GM21717 (cell line): ENCODE results near the gene C7.
"Not testable (repeated sequence)": the region's sequence is repeated elsewhere in the genome, so short reads cannot be mapped to it uniquely, and the experiment has no call there.

Experiments used
- ATAC-seq: cut with Tn5 transposase; IDR thresholded peaks from one replicate; pipeline ENCODE4 v1.9.1; 2021; ENCODE audit warnings: mild to moderate bottlenecking, moderate library complexity; ENCODE audit not compliant: unreplicated experiment

Gene C7

DNA sequence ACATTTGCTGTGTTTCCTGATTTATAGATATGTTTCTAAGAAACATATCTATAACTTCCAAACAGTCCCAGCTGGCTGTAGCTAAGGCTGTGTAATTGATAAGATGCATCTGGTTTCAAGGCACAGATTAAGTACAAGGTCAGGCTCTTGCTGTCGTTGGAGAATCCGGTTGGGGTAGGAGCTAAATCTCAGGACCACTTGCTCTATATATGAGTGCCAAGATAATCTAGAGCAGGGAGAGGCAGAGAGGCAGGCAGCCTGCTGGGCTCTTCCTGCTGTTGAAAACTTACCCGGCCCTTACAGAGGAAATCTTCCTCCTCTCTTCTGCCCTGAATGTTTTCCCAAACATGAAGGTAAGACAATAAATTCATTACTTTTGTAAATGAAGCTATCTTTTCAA lies at the start of gene C7:
Gene C7 (plus strand): TSS at position 234 of the 400 bp plus-strand sequence. CDS start 114 bp downstream, at position 348.
- ATAC-seq = no peak

DNA sequence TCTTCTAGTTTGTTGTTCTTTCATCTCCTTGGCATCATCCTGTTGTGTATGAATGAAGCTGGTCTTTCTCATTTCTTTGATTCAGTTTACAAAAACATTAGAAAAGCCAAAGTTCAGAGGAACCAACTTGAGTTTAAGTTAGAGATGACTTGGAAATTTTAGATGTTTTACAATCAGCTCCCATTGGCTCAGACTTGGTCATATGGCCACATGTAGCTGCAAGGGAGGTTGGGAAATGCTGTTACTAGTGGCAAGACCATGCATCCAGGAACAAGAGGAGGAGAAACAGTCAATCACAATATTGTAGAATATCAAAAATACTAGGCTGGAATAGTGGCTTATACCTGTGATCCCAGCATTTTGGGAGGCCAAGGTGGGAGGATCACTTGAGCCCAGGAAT lies 48.6 kb upstream of the C7 start:
- ATAC-seq = no peak

DNA sequence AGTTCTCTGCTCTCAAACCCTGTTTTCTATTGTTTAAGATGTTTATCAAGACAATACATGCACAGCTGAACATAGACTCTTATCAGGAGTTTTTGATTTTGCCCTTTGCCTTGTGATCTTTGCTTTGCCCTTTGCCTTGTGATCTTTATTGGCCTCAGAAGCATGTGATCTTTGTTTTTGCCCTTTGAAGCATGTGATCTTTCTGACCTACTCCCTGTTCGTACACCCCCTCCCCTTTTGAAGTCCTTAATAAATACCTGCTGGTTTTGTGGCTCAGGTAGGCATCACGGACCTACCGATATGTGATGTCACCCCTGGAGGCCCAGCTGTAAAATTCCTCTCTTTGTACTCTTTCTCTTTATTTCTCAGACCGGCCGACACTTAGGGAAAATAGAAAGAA lies 44.3 kb upstream of the C7 start:
- ATAC-seq = not testable (repeated sequence)

DNA sequence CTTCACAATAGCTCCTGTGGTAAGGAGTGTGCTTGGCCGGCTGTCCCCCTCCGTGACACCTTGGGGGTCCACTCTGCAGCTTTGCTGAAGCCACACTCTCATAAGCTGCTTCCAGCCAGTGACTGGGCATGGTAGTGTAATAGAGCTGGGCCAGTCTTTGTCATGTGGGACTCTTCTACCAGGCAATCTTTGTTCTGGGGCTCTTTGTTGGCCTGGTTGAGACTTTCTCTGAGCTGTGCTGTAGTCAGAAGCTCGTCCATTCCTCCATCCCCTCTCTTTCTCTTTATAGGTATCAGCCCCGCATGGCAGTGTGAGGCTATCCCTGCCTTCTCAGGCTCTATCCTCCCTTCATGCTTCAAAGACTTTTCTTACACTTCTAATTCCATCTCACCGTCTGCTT lies 42.5 kb upstream of the C7 start:
- ATAC-seq = no peak

DNA sequence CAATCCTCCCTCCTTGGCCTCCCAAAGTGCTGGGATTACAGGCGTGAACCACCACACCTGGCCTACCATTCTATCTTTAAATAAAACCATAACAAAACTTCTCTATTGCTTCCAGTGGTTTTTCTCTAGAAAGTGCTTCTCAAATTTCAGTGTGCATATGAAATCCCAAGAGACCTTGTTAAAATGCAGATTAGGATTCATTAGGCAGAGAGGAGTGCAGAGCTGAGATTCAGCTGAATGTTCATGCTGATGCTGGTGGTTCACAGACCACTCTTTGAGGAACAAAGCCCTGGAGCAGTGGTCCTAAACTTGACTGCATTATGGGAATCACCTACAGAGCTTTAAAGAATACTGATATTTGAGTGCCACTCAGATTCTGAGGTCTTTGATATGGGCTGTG lies 39.9 kb upstream of the C7 start:
- ATAC-seq = no peak

DNA sequence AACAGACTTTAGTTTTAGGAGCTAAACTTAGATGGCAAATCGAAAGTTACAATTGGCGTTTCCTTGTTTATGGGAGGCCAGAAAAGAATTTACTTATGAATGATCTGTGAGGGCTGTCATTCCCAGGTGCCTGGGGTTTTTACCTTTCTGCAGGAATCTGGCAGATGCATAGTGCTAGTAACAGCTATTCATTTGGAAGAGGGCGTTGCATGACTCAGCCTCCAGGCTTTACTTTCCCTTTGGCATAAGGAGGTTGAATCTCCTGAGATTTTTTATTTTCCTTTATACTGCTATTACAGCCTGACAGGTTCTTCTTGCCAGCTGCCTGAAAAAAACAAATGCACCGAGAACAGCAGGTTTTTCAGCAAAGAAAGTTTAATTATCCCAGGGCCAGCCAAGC lies 38.1 kb upstream of the C7 start:
- no peak for ATAC-seq

DNA sequence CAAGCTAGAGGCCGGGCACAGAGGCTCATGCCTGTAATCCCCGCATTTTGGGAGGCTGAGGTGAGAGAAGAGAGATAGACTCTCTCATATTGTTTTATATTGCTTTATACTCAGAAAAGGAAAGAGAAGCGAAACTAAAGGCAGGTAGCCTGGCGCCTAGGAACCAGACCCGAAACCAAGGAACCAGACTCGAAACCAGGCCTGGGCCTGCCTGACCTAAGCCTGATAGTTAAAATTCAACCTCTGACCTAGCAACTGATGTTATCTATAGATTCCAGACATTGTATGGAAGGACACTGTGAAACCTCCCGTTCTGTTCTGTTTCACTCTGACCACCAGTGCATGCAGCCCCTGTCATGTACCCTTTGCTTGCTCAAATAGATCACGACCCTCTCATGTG lies 37.0 kb upstream of the C7 start:
- ATAC-seq = not testable (repeated sequence)

DNA sequence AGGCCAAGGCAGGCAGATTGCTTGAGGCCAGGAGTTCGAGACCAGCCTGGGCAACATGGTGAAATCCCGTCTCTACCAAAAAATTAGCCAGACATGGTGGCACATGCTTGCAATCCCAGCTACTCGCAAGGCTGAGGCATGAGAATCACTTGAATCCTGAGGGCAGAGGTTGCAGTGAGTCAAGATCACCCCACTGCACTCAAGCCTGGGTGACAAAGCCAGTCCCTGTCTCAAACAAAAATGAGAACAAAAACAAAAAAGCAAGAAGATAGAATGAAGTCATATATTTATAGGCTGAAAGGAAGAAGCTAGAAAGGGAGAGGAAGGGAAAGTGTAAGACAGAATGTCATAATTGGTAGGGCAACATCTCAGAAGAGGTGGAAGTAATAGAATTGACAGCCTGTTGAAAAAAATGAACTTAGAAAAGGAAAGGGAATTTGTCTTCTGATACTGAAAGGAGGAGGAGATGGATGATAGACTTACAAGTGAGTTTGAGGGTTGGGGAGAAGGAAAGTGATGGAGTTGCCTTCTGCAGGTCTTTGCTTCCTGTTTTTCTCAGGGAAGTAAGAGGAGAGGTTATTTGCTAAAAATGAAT lies 35.9 kb upstream of the C7 start:
- ATAC-seq = no peak

DNA sequence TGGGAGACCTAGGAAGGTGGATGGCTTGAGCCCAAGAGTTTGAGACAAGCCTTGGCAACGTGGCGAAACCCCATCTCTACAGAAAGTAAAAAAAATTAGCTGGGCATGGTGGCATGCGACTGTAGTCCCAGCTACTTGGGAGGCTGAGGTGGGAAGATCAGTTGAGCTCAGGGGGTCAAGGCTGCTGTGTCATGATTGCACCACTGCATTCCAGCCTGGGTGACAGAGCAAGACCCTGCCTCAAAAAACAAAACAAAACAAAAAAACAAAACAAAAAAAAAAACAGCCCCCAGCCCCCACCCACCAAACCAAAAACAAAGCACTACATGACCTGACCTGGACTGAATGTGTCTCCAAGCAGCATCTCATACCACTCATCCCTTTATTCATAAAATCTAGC lies 33.3 kb upstream of the C7 start:
- ATAC-seq = no peak

DNA sequence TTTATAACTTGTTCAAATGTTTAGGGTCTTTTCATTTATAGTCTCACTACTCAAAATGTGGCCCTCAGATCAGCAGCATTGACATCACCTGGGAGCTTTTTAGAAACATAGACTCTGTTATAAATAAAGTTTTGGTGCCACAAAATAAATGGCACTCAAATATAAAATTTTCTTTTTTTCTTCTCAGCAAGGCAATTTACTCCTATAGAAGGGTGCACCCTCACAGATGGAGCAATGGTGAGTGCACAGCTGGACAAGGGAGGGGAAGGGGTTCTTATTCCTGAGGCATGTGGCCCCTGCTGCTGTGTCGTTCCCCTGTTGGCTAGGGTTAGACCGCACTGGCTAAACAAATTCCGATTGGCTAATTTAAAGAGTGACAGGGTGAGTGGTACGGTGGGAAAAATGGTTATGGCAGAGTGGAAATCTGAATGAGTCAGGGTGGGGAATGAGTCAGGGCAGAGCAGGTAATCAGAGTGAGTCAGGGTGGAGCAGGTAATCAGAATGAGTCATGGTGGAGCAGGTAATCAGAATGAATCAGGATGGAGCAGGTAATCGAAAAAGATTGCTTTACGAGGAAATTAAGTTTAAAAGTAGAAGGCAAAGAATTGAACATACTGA lies 31.8 kb upstream of the C7 start:
- no peak for ATAC-seq

DNA sequence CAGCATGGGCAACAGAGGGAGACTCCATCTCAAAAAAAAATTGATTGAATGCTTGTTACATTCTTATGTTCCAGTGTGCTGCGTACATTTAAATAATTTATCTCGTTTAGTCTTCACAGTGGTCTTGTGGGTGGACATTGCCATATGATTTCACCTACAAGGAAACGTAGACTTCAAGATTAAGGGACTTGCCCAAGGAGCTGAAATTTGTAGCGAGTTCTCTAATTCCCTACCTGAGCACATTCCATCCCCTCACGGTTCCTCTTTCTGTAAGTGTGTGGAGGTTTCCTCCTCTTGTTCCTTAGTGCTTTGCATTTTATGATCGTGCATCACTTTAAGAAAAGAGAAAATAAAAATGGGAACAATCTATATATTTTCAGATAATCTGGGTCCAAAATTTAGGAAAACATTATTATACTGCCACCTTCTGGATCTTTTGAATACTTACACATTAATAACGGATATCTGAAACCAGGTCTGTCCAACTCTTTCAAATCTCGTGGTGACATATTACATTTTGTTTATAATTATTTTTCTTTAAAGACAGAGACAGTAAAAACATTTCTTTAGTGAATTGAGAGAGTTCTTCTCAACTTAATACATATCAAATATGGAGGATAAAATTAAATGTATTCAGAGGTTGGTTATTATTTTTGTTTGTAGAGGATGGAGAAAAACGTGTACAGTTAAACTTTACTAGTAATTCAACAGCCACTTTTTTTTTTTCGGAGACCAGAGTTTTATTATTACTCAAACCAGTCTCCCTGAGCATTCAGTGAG lies 29.9 kb upstream of the C7 start:
- ATAC-seq = no peak

DNA sequence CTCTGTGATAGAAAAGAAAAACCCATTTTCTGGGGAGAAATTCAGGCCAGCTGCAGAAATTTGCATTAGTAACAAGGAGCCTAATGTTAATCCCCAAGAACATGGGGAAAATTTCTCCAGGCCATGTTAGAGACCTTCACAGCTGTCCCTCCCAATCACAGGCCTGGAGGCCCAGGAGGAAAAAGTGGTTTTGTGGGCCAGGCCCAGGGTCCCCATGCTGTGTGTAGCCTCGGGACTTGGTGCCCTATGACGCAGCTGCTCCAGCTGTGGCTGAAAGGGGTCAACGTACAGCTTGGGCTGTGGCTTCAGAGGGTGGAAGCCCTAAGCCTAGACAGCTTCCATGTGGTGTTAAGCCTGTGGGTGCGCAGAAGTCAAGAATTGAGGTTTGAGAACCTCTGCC lies 27.0 kb upstream of the C7 start:
- ATAC-seq = no peak

DNA sequence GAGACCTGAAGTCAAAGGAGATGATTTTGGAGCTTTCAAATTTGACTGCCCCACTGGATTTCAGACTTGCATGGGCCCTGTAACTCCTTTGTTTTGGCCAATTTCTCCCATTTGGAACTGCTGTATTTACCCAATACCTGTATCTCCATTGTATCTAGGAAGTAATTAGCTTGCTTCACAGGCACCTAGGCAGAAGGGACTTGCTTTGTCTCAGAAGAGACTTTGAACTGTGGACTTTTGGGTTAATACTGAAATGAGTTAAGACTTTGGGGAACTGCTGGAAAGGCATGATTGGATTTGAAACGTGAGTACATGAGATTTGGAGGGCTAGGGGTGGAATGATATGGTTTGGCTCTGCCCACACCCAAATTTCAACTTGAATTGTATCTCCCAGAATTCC lies 26.2 kb upstream of the C7 start:
- not testable (repeated sequence) for ATAC-seq

DNA sequence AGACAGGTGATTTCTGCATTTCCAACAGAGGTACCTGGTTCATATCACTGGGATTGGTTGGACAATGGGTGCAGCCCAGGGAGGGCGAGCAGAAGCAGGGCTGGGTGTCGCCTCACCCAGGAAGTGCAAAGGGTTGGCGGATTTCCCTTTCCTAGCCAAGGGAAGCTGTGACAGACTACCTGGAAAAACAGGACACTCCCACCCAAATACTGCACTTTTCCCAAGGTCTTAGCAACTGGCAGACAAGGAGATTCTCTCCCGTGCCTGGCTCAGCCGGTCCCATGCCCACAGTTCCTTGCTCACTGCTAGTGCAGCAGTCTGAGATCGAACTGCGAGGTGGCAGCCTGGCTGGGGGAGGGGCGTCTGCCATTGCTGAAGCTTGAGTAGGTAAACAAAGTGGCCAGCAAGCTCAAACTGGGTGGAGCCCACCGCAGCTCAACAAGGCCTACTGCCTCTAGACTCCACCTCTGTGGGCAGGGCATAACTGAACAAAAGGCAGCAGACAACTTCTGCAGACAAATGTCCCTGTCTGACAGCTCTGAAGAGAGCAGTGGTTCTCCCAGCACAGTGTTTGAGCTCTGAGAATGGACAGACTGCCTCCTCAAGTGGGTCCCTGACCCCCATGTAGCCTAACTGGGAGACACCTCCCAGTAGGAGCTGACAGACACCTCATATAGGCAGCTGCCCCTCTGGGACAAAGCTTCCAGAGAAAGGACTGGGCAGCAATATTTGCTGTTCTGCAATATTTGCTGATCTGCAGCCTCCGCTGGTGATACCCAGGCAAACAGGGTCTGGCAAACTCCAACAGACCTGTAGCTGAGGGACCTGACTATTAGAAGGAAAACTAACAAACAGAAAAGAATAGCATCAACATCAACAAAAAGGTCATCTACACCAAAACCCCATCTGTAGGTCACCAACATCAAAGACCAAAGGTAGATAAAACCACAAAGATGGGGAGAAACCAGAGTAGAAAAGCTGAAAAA lies 13.6 kb upstream of the C7 start:
- not testable (repeated sequence) for ATAC-seq

DNA sequence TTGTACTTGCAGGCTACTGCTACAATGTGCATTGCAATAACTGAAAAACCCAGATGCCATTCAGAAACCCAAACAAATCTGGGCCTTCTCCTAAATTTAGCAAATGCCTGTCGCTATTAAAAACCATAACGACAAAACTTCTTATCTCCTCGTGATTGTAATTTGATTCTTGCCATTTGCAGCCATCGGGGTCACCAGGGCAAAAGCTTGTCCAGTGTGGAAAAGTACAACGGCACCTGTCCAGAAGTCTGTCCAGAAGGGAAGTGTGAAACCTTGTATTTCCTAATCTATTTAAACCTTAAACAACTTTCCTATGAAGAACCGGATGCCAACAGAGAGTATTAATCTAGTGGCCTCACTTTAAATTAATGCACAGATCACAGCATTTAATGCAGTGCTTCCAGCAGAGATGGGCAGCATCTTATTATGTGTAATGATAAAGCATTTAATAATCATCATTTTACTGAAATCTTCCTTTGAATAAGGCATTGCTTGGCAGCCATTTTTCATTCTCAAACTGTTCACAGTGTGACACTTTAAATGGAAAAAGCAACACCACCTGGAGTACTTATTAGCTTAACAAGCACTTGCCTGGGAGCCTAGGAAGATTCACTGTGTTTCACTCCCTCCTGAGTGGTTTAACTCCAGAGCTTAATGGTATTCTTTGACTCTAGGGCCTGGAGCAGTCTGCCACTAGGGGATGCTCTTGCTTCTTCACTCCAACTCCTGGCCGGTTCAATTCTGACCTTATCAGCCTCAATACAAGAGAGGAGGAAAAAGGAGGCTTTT lies 4.9 kb upstream of the C7 start:
- peak; percentile 88 for ATAC-seq

DNA sequence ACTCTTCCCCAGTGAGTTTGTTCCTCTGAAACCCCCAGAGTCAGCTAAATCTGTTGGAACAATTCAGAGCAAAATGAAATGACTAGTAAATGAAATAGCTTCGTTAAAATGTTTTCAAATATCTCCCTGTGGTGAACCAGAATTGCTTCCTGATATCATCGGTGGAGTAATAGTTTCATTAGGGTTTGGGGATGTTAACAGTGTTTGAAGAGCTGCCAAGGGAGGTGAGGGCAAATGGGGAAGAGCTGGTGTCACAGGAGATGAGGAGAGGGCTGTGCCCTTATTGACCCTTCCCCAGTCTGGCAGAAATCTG lies 4.3 kb upstream of the C7 start:
- no peak for ATAC-seq

DNA sequence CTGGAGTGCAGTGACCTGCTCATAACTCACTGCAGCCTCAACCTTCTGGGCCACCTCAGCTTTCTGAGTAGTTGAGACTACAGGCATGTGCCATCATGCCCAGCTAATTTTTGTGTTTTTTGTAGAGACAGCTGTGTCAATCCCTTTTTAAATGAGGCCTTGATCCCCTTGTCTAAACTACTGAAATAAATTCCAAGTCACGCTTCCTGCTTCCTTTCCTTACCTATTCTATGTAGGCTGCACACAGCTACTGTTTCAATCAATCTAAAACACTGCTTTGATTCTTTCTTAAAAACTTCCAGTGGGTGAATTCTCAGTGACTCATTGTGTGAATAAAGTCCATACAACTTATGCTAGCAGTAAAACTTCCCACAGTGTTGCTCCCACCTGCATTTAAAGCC lies 2.9 kb upstream of the C7 start:
- ATAC-seq = no peak

DNA sequence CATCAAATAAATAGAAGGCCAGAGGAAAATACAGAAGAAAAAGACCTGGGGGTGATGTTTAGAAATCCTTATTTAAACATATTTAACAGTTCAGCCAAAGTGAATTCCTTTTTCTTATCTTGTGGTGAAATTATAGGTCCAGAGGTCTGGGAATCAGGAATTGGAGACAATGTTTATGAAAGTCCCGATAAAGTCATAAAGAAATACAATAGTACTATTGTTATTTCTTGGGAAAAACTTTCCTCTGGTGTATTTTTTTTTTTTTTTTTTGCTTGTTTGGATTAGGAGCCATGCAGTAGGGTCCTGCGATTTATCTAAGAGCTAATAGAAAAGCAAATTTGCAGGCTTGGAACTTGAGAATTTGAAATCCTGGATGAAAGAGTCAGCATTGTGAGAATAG lies 426 bp downstream of the C7 start:
- no peak for ATAC-seq

DNA sequence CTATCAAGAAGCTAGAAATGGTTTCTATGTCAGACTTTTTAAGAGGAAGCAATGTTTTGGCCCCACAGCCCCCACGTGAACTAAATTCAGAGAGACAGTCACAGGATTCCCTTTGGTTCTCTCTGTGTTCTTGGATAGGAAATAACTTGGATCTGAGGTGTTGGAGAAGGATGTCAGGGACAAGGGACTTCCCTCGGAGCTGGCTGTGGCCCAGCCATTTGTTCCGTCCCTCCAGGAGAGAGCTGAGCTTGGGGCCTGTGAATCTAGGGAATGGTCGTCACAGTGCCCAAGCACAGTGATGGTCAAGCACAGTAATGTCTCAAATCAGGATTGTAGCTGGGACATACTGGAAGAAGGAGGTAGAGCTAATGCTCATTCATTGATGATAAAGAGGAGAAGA lies 2.0 kb downstream of the C7 start:
- ATAC-seq = no peak

DNA sequence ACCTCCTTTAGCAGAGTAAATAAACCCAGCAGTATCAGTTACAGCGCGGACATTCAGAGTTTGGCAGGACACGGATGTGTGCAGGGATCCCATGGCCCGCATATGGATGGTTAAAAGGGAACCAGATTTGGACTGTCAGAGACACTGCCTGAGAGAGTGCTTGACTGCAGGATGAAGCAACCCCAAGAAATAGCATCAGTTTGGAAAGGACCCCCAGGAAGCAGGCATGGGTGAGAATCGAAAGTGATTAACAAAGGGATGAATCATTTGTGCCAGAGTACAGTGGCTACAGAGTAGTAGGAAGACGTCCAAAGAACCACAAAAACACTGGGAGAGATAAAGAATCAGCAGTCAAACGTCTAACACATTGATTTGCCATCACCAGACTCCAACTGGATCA lies 5.5 kb downstream of the C7 start:
- no peak for ATAC-seq
